ENCODE results near the gene SYNGAP1.

DNA sequence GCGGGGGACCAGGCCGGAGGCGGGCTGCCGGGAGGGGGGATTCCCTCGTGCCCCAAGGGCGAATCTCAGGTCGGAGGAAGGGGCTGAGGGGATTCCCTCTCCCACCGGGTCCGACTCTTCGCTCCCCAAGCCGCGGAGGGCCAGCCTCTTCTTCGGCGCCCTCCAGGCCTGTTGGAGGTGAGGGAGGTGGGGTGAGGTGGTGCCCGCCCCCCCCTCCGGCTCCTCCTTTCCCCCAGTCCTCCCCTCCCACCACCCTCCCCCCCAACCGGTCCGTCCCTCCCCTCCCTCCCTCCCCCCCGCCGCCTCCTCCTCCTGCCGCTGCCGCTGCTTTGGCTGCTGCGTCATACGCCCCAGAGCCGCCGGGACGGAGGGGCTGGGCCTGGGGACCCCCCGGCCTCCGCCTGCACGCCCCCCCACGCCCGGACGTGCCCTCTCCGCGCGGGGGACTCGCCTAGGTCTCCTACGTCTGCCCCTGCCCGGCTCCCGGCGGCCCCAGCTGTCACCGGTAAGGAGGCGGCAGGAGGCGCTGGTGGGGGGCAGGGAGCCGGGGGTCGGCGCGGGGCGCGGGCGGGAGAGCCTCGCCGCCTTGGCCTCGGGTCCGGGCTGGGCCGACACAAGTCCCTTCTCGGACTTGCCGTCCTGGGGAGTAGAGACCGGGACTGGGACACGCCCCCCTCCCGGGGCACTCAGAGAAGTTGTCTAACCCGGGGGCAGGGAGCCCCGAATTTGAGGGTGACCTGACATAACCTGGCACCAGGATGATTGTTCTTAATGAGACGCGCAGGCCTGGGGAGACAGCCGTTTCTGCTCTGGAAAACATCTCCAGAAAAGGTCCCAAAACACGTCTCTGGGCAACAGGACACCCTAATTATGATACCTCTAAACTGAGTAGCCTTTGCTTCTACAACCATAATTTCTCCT is 8.9 kb upstream of the SYNGAP1 start, which contains the start of gene PHF1:
- no peak for TF ChIP-seq EP300 (IDR thresholded peaks at IDR 0.05; ENCODE audit: borderline replicate concordance)
- no peak for TF ChIP-seq NFIC (IDR thresholded peaks at IDR 0.05)
- no peak for TF ChIP-seq RAD21 (IDR thresholded peaks at IDR 0.05; ENCODE audit: low read depth)
- TF ChIP-seq, protein P1, sequence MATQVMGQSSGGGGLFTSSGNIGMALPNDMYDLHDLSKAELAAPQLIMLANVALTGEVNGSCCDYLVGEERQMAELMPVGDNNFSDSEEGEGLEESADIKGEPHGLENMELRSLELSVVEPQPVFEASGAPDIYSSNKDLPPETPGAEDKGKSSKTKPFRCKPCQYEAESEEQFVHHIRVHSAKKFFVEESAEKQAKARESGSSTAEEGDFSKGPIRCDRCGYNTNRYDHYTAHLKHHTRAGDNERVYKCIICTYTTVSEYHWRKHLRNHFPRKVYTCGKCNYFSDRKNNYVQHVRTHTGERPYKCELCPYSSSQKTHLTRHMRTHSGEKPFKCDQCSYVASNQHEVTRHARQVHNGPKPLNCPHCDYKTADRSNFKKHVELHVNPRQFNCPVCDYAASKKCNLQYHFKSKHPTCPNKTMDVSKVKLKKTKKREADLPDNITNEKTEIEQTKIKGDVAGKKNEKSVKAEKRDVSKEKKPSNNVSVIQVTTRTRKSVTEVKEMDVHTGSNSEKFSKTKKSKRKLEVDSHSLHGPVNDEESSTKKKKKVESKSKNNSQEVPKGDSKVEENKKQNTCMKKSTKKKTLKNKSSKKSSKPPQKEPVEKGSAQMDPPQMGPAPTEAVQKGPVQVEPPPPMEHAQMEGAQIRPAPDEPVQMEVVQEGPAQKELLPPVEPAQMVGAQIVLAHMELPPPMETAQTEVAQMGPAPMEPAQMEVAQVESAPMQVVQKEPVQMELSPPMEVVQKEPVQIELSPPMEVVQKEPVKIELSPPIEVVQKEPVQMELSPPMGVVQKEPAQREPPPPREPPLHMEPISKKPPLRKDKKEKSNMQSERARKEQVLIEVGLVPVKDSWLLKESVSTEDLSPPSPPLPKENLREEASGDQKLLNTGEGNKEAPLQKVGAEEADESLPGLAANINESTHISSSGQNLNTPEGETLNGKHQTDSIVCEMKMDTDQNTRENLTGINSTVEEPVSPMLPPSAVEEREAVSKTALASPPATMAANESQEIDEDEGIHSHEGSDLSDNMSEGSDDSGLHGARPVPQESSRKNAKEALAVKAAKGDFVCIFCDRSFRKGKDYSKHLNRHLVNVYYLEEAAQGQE (IDR thresholded peaks at IDR 0.05; ENCODE audit: low read depth), result no peak
- TF ChIP-seq TAF1 (IDR thresholded peaks at IDR 0.05; ENCODE audit: low read depth), result peak; percentile 6; the same call in 1 of the 2 replicates
